MV-4-11 (cell line): ENCODE data around the gene GYPB.
"Not testable (repeated sequence)": the region's sequence is repeated elsewhere in the genome, so short reads cannot be mapped to it uniquely, and the experiment has no call there.

ENCODE experiments used
- DNase-seq: peaks from one replicate; lab custom pipeline; 2025; lab: John Stamatoyannopoulos, UW

GYPB gene

GRCh38 chr4:144019277-144019676 lies at the start of gene GYPB:
Gene GYPB (minus strand): TSS chr4:144019380. CDS start chr4:144019287, 93 bp downstream.
- not testable (repeated sequence) for DNase-seq

GRCh38 chr4:144061556-144061955 lies 42.4 kb upstream of the GYPB start:
- DNase-seq: not testable (repeated sequence)

DNA sequence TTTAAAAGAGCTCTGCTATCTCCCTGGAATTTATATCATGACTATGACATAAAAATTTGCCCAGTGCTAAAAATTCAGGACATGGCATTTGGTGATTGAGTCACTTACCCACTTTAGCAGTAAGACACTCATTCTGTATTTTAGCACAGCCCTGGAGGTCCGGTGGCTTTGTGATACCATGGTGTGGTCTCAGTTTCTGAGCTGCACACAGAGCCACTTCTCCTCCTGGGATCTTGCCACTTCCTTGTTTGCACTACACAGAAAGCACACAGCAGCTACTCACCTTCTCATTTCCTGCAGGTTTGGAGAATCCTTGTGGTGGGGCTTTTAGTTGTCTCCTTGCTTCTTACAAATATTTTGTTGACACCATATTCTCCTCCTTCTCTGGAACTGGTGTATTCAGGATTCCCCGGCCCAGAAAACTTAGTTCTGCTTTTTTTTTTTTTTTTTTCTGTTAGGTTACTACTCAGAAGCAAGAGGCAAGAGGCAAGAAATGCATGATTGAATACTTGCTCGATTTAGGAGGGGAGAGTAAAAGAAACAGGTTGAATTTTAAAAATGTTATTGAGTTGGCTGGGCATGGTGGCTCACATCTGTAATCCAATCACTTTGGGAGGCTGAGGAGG lies 41.2 kb upstream of the GYPB start:
- DNase-seq: peak; percentile 25

DNA sequence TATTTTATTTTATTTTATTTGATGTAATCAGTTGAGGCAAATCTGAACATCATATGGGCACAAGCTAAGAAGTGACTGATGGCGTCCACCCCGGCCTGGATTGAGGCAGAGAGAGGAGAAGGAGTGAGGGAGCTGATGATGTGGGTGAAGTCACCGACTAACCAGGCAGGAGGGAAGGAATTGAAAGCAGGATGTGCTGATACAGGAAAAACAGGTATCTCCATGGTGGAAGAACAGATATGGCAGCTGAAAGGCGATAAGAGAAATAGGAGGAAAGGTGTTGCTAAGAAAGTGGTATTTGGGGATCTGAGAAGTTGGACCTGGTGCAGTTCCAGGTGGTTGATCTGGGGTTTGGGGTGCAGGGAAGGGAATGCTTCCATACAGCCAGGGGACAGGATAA lies 37.6 kb upstream of the GYPB start:
- no peak for DNase-seq

DNA sequence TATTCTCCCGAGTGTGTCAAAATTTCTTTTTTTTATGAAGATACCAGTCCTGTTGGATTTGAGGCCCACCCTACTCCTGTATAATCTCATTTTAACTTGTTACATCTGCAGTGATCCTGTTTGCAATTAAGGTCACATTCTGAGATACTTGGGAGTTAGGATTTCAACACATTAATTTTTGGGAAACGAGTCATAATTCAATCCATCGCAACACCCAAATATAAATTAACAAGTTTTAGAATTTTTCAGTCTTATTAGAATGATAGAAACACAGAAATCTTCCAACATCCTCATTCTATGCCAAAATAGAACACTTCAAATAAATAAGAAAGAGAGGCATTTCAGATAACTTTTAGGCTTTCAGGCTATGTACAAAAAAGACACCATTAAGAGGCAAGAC lies 36.2 kb upstream of the GYPB start:
- DNase-seq: not testable (repeated sequence)

- not testable (repeated sequence) for DNase-seq
These were observed 32.3 kb upstream of the GYPB start for GRCh38 chr4:144051494-144051893.

GRCh38 chr4:144050631-144051030 lies 31.5 kb upstream of the GYPB start:
- DNase-seq: not testable (repeated sequence)

GRCh38 chr4:144049495-144050424 lies 30.6 kb upstream of the GYPB start:
- not testable (repeated sequence) for DNase-seq

DNA sequence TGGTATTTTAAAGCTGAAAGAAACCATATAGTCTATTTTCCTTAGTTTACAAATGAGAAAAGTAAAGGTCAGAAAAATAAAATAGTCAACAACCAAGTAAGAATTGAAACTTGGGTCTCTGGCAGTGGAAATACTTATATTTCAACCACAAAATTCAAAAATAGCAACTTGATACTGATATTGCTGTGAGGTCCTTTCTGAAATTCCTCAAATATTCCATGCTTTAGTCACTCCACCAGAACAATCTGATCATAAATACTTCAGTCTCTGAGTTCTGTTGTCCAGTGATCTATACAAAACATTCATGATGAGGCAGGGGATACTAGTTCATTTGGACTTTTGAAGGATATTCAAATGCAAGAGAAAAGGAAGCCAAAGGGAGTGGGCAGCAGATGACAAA lies 25.8 kb upstream of the GYPB start:
- DNase-seq: not testable (repeated sequence)

GRCh38 chr4:144032580-144032979 lies 13.4 kb upstream of the GYPB start:
- not testable (repeated sequence) for DNase-seq

DNA sequence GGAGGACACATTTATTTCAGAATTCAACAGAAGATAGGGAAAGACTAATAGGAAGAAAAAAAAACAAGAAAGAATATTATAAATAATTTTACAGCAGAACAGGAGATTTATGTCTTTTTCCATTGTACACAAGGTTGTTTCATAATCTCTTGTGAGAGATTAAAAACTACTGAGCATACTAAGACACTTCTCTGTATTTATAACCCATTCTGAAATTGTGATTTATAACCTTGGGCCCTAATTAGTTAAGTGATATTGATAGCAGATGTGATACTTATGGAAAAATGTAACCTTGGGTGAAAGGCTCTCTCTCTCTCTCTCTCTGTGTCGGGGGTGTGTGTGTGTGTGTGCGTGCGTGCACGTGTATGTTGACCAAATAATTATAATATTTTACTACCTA lies 12.7 kb upstream of the GYPB start:
- not testable (repeated sequence) for DNase-seq

DNA sequence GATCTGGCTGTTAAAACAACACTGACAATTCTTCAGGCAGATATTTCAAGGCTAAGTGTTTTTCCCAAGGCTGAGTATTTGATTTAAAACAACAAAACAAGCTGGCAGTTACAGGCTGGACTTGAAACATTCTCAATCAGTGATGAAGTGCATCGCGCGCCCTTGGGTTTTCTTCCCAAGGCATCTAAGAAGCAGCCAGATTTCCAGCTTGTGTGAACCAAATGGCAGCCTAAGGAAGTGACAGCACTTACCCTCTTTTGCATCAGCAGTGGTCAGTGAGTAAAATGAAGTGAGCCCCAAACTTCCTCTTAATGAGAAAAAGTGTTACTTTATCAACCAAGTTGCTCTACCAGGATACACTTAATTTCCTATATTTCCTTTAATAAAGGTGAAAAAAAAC lies 12.2 kb upstream of the GYPB start:
- DNase-seq: not testable (repeated sequence)

- DNase-seq: not testable (repeated sequence)
These were observed 11.5 kb upstream of the GYPB start for GRCh38 chr4:144030708-144031107.

DNA sequence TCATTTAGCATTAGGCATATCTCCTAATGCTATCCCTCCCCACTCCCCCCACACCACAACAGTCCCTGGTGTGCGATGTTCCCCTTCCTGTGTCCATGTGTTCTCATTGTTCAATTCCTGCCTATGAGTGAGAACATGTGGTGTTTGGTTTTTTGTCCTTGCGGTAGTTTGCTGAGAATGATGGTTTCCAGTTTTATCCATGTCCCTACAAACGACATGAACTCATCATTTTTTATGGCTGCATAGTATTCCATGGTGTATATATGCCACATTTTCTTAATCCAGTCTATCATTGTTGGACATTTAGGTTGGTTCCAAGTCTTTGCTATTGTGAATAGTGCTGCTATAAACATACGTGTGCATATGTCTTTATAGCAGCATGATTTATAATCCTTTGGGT lies 7.5 kb upstream of the GYPB start:
- DNase-seq: not testable (repeated sequence)

GRCh38 chr4:144024399-144025053 lies 5.3 kb upstream of the GYPB start:
- not testable (repeated sequence) for DNase-seq

- DNase-seq: not testable (repeated sequence)
These were observed 3.7 kb upstream of the GYPB start for GRCh38 chr4:144022772-144023400.

- peak; percentile 3 for DNase-seq
These were observed 2.3 kb upstream of the GYPB start for GRCh38 chr4:144021336-144021990.

DNA sequence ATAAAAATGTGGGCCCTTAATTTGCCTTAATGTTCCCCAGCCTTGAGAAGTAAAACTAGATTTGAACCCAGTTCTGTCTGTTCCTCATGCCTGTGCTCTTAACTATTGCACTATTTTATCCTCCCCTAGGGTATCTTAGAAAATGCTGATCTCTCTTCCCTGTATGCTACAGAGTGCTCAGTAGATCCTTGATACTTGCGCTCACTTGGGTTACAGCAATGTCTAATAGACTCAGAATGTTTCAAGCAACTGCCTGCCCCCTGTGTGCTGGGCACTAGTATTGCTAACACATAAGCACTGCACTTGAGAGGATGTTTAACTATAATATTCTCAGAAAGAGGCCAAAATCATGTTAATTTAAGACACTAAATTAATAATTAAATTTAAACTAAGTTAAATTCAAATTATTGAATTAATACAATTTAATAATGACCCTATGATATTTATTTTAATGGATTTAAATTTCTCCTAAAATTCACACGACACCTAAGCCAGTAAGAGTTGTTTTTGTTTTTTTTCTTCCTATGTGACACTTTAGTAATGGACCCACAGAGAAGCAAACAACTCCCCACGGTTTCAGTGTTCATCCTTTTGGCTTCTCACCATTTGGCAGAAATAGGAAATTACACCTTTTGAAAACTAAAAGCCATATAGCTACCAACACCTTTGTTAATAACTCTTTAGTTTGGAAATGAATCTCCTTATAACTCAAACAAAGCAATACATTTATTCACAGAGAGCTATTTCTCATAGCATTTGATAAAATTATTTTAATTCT lies 768 bp downstream of the GYPB start:
- not testable (repeated sequence) for DNase-seq

DNA sequence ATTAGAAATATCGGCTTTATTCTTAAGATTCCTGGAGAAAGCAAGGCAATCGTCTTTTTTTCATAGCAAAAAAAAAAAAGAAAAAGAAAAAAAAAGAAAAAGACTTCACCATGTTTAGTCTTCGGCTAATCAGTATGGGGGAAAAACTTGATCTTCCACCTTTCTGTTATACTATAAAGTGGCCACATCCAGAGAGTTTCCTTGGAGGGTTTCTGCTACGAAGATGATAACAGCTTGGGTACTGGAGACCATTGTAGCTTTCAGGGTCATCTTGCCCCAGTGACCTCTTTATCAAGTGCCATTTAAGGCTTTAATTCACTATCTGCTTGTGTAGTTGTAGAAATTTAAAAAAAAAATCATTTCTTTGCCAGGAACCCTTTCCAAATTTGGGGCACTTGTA lies 1.9 kb downstream of the GYPB start:
- DNase-seq: not testable (repeated sequence)

GRCh38 chr4:144016057-144016605 lies 3.0 kb downstream of the GYPB start:
- not testable (repeated sequence) for DNase-seq
